GM18951 (cell line): Measurements from ENCODE around the gene NLRP1.

Experiments
- POLR2A ChIP-seq: IDR thresholded peaks from 4 replicates; pipeline ENCODE4 v1.6.1; 2011; ENCODE audit warnings: mild to moderate bottlenecking; ENCODE audit not compliant: insufficient read length, insufficient read depth; ENCODE audit errors: extremely low read depth
- in situ Hi-C: fragments of 300-500 bp; cut with MboI; formaldehyde crosslinking; loops from one replicate; pipeline ENCODE4 v1.12.0; 2022; ENCODE audit warnings: low sequenced_read_pairs, mixed read lengths, inconsistent platforms; ENCODE audit not compliant: unreplicated experiment

NLRP1 gene

DNA sequence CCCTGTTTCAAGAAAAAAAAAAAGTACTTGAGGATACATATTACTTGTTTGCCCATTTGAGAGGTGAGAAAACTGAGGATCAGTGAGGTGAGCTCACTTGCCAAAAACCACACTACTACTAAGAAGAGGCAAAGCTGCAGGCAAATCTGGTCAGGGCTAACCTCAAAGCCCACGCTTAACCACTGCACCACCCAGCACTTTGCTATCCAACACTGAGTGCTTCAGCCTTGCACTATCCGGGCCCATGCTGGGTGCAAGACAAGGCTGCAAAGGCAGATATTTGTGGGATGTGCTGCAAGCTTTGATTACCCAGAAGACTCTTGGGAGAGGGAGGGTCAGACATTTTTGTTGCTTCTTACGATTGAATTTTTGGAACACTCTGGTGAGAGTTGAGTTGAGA, 23.6 kb upstream of the NLRP1 start:
- in situ Hi-C loops, result no loop called here

DNA sequence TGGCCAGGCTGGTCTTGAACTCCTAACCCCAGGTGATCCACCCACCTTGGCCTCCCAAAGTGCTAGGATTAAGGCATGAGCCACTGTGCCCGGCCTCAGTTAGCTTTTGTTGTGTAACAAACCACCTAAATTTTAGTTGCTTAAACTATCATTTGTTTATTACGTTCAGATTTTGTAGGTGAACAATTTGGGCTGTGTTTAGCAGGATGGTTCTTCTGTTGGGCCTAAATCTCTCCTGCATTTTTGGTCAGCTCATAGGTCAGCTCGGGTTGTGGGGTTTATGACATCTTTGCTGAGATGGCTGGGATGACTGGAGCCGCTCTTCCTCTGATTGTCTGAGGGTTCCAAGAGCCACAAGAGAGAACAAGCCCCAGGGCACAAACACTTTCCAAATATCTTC, 21.1 kb upstream of the NLRP1 start:
- in situ Hi-C loops, result no loop called here
- TF ChIP-seq POLR2A, result no peak

More for the DNA sequence above, 23.6 kb upstream of the NLRP1 start:
- TF ChIP-seq POLR2A, result no peak

DNA sequence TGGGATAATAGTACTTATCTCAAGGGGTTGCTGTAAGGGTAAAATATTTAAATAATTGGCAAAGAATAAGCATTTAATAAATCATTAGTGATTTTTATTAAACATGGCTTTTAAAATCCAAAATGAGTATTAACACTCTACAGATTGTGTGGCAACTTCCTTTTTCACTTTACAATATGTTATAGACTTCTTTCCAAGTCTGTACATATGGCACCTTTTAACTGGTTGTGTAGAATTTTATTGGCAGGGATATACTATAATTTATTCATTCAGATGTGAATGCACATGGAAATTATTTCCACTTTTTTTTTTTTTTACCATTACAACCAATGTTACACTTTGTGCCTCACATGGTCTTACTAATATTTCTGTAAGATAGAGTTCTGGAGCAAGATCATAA, 15.7 kb upstream of the NLRP1 start:
- in situ Hi-C loops, result no loop called here
- TF ChIP-seq POLR2A, result no peak

DNA sequence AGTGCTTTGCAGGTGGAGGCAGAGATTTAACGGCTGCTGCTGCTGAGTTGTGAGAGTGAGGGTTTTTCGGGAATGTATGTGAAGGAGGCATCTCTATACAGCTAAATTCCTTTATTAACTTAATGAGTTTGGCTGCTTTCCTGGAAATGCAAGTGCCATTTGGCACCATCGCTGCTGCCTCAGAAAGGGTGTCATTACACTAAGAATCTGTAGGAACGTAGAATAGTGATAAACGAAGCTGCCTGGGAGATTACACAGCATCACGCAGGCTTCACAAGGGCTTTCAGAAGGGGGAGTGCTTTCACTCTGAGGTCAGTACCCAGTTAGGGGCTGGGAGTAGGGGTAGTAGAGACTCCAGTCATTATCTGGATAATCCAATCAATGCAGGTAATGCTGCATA, 14.1 kb upstream of the NLRP1 start:
- no peak for TF ChIP-seq POLR2A
- in situ Hi-C loops, result no loop called here

DNA sequence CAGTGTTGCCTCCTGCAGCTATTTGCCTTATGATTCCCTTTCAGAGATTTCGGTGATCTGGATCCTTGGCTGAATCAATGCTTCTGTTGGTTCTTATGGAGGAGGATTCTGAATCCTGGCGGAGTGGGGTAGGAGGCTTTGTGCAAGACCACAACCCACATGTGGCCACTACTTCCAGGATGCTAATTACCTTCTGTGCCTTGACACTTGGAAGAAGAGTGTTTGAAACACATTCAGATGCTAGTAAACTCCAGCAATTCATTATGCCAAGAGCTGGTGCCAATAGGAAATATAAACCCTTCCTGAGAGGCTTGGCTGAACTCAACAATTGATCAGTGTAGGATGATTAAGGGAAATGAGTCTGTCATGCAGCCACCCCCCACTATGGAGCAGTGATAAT, 12.1 kb upstream of the NLRP1 start:
- in situ Hi-C loops, result no loop called here
- no peak for TF ChIP-seq POLR2A

DNA sequence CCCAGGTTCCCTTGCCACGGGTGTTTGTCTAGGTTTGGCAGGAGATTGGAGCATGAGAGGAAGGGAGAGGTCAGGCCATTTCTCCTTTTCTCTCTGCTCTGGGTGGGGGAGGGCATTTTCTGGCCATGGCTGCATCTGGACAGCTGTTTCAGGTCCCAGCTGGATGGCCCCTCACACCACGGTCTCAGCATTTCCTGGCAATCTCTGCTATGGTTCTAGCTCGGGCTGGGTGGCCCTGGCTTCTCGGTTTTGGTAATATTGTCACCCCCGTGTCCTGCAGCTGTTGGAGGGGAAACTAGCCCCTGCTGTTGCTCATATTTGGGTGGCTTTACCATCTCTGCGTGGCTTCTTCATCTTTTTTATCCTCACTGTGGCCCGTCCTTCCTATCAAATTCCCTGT, 11.5 kb upstream of the NLRP1 start:
- in situ Hi-C loops, result no loop called here
- no peak for TF ChIP-seq POLR2A

DNA sequence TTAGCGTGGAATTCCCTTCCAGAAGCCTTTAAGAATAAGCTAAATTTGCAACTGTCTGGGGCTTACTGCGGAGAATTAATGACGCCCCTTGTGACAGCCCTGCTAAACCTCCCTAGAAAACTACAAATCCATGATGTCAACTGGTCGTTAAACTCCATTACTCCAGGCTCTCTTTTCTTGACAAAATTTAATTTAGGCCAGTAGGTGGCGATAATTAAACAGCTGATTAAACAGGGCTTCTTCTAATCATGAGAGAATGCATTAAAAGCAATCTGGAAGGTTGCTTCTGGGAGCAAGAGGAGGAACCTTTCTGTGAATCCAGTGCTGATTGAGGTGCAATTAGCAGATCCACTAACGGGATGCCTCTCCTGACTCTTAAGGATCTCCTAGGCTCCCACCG, 8.1 kb upstream of the NLRP1 start:
- no peak for TF ChIP-seq POLR2A
- in situ Hi-C loops, result no loop called here

DNA sequence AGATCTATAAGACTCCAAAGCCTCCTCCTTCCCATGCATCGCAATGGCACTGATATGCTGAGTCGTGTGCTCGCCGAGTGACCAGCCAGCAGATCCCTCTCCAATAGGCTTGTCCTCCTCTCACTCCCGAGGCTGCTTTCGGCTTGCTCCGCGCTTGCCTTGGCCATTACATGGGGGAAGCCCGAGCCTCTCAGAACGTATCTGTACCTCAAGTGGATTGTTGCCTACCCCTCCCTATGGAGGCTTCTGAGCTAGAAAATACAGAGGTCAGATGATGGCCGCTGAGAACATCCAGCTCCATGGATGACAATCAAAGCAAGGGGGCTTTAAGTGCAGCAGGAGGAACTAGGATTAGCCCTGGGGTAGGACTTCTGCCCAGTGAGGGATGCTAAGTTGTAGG, 7.7 kb upstream of the NLRP1 start:
- in situ Hi-C loops, result no loop called here
- no peak for TF ChIP-seq POLR2A

DNA sequence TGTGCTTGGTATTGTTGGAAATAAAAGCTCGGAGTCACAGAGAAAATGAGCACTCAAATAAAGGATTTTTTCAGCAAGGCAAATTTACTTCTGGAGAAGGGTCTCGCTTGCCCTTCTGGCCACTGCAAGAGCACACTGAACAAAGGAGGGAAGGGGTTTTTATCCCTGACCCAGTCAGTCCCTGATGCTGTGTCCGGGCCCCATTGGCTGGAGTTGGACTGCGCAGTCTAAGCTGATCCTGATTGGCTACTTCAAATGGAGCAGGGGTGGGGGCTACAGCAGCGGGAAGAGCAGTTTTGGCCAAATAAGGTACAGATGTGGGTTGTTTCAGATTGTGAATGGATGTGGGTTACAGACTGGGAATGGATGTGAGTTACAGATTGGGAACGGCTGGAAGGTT, 4.3 kb upstream of the NLRP1 start:
- no peak for TF ChIP-seq POLR2A
- in situ Hi-C loops, result loop anchor here (10.0 kb wide), 2 partner anchors 126 to 826 kb away; no protein-coding TSS in a partner anchor

DNA sequence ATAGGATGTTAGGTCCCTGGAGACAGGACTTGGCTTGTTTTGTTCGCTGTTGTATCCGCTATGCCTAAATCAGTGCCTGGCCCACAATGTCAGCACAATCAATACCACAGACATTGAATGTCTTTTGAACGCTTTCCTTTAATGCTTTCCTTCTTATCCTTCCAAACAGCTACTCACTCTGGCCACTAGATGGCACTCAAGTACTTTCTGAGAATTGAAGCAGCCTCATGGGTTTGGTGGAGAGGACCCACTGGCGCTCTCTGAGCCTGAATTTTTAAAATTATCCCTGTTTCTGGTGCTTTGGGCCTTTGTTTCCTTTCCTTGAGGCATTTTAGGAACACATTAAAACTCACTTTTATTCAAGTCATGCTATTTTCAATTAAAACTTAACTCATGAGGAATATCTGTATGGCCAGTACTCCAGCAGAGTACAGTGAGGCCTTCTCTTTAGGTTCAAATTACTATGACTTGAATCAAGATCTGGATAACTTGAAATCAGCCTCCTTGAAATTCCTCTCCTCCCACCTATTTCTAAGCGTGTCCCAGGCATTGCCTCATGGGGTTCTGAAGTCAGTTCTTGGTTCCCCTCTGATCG, 3.2 kb upstream of the NLRP1 start:
- in situ Hi-C loops, result loop anchor here (10.0 kb wide), 2 partner anchors 127 to 827 kb away; no protein-coding TSS in a partner anchor
- no peak for TF ChIP-seq POLR2A

DNA sequence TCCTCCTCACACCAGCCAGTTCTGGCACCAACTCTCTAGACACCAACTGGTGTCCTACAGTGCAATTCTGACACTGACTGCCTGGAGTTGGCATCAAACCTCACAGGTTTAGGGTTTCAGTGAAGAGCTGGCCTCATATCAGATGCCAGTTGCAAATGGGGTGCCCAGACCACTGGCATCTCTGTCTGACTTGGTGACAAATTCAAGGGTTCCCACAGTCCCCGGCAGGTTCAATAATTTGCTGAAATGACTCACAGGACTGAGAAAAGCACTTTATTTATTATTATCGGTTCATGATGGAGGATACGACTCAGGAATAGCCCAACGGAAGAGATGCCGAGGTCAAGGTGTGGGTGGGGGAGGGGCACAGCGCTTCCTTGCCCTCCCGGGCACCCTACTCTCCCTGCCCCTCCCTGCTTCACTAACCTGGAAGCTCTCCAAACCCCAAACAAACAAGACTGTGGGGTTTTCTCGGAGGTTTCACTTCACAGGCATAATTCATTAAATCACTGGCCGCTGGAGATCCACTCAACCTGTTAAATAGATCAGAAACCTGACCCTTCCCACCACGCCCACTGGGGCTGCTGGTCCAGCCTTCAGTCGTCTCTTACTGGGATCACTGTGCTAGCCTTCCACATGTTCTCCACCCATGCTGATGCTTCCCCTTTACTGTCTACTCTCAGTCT, 1.7 kb upstream of the NLRP1 start:
- no peak for TF ChIP-seq POLR2A
- in situ Hi-C loops, result loop anchor here (10.0 kb wide), 2 partner anchors 129 to 829 kb away; no protein-coding TSS in a partner anchor

DNA sequence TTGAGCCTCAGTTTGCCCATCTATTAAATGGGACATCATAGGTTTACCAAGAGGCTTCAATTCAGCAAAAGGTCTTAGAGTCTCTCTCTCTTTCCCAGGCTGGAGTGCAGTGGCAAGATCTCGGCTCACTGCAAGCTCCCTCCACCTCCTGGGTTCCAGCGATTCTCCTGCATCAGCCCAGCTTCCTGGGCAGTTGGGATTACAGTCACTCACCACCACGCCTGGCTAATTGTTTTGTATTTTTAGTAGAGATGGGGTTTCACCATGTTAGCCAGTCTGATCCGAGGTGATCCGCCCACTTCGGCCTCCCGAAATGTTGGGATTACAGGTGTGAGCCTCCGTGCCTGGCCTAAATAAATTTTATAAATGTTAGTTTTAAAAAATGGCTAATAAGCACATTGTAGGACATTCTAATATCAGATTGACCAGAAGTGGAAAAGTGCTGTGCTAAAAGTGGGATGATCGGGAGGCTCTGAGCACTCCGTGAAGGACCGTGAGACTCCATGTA, 1.0 kb upstream of the NLRP1 start:
- no peak for TF ChIP-seq POLR2A
- in situ Hi-C loops, result loop anchor here (10.0 kb wide), 2 partner anchors 129 to 829 kb away; no protein-coding TSS in a partner anchor

DNA sequence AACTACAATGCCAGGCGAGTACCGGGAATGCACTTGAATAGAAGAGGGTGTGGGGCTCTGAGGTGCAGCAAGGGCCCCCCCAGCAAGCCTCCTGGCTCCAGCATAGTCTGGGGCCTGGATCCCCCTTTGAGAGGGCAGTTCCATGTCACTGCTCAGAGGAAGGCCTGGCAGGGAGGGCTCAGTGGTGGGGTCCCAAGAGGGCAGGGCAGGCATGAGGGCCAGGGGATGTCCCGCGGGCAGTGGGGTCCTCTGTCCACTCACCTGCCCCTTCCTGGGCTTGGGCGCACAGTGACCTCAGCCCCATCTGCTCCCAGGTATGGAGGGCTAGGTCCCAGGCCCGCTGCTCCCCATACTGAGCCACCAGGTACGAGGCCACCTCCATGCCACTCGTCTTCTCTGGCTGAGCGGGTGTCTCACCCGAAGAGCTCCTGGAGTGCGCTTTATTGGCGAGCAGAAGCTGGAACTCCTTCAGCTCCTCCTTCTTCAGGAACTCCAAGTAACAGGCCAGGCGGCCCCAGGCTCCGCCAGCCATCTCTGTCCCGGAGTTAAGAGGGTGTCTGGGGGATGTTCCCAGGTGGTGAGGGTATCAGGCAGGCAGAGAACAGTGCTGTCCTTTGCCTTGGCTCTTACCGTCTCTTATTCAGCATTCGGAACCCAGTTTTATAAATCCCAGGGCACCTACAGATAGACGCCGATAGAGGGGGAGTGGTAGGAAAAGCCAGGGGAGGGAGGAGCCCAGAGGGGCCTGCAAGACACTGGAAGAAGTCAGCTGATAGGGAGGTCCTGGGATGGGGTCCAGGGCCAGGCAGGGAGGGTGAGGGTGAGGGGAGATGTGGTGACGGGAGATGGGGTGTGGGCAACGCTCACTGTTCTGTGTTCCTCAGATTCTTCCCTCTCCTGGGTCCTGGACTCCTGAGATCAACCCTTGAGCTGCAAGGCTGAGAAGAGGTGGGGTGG, 605 bp downstream of the NLRP1 start:
- no peak for TF ChIP-seq POLR2A
- in situ Hi-C loops, result loop anchor here (10.0 kb wide), 2 partner anchors 131 to 831 kb away; no protein-coding TSS in a partner anchor
